Adrenal gland (tissue), 5 donors: ENCODE data around the gene SLC44A4.

Experiments
- POLR2A ChIP-seq, 2 donors: fragments of 450-650 bp; IDR thresholded peaks; one replicate each; pipeline ENCODE4 v1.6.1; 2017; ENCODE audit warnings: antibody characterized with exemption in 2 of 2, mild to moderate bottlenecking in 2 of 2, moderate library complexity in 1 of 2
- TF ChIP-seq, protein P1 (sequence below), 6 experiments: fragments of 450-650 bp in 4 of 6; fragments of 200-600 bp in 2 of 6; sonication (generic) in 1 of 6; IDR thresholded peaks; 1 replicate in 5 of 6; 2 replicates in 1 of 6; pipeline versions ENCODE4 v1.5.1 to v1.8.0; 2016 to 2021; ENCODE audit warnings: antibody characterized with exemption in 6 of 6, mild to moderate bottlenecking in 2 of 6, moderate library complexity in 1 of 6
- donor health status: DM: no; HTN: no; CAD: no.

DNA sequence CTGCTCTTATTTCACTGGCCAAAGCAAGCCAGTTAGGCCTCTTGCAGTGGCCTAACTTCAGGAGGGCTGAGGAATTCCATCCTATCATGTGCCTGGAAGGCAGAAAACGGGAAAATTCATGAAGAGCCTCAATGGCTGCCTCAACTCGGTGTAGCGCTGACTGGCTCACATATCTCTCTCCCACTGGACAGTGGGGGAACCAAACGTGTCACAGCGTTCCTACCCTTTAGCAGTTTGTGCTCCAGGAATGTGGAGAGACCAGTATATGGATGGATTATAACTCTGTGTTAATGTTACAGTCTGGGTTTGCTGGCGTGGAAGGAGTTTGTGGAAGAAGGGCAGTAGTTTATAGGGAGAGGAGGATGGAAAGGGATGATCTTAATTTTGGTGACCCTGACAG is 37.0 kb upstream of the SLC44A4 start:
- TF ChIP-seq, protein P1, sequence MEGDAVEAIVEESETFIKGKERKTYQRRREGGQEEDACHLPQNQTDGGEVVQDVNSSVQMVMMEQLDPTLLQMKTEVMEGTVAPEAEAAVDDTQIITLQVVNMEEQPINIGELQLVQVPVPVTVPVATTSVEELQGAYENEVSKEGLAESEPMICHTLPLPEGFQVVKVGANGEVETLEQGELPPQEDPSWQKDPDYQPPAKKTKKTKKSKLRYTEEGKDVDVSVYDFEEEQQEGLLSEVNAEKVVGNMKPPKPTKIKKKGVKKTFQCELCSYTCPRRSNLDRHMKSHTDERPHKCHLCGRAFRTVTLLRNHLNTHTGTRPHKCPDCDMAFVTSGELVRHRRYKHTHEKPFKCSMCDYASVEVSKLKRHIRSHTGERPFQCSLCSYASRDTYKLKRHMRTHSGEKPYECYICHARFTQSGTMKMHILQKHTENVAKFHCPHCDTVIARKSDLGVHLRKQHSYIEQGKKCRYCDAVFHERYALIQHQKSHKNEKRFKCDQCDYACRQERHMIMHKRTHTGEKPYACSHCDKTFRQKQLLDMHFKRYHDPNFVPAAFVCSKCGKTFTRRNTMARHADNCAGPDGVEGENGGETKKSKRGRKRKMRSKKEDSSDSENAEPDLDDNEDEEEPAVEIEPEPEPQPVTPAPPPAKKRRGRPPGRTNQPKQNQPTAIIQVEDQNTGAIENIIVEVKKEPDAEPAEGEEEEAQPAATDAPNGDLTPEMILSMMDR (IDR thresholded peaks at IDR 0.05) = no peak
- TF ChIP-seq POLR2A (IDR thresholded peaks at IDR 0.05) = no peak
